ENCODE results near the gene FGF1.
A peak's percentile ranks its signal among the peaks of the same experiment; 100 is the strongest.

The FGF1 gene

DNA sequence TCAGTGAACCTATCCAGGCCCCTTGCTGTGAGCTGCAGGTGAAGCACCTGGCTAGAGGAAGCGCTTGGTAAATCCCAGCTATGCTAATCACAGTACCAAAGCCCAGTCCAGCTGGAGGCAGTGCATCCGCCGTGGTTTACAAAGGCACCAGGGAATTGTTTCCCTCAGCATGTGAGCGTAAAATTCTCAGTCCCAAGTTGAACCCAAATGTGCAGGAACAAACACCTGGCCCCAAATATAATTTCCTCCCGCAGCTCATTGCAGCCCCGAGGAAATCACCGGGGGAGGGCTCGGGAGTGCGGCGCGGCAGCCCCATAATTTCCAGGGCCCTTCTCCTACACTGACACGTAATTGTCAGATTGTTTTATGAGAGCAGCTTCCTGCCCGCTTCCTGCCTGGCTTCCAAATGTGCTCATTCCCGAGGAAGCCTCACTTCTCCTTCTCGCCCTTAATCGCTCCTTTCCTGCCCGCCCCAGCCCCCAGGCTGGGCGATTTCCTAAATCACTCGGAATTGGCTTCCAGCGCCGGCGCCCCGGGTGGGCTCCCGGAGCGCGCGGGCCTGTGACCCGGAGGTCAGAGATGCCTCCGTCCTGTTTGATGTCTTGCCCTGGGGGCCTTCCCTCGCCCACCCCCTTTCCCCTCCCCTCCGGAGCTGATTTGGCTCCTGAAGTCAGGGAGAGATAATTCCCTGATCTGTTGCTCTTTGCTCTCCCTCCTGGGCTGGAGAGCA is 134.4 kb downstream of the FGF1 start (continued):
- TF ChIP-seq, protein P1, sequence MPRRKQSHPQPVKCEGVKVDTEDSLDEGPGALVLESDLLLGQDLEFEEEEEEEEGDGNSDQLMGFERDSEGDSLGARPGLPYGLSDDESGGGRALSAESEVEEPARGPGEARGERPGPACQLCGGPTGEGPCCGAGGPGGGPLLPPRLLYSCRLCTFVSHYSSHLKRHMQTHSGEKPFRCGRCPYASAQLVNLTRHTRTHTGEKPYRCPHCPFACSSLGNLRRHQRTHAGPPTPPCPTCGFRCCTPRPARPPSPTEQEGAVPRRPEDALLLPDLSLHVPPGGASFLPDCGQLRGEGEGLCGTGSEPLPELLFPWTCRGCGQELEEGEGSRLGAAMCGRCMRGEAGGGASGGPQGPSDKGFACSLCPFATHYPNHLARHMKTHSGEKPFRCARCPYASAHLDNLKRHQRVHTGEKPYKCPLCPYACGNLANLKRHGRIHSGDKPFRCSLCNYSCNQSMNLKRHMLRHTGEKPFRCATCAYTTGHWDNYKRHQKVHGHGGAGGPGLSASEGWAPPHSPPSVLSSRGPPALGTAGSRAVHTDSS (tag by site-specific recombination; IDR thresholded peaks at IDR 0.05), result no peak
- peak; percentile 21; the same call in 1 of the 2 replicates for TF ChIP-seq ZNF423 (tag by site-specific recombination; IDR thresholded peaks at IDR 0.05)
- TF ChIP-seq ZNF664 (tag by site-specific recombination; IDR thresholded peaks at IDR 0.05), result no peak
- TF ChIP-seq ZXDB (tag by site-specific recombination; IDR thresholded peaks at IDR 0.05), result no peak
- no peak for TF ChIP-seq ZFP69B (tag by site-specific recombination; IDR thresholded peaks at IDR 0.05)
- TF ChIP-seq, protein P2, sequence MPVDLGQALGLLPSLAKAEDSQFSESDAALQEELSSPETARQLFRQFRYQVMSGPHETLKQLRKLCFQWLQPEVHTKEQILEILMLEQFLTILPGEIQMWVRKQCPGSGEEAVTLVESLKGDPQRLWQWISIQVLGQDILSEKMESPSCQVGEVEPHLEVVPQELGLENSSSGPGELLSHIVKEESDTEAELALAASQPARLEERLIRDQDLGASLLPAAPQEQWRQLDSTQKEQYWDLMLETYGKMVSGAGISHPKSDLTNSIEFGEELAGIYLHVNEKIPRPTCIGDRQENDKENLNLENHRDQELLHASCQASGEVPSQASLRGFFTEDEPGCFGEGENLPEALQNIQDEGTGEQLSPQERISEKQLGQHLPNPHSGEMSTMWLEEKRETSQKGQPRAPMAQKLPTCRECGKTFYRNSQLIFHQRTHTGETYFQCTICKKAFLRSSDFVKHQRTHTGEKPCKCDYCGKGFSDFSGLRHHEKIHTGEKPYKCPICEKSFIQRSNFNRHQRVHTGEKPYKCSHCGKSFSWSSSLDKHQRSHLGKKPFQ (tag by site-specific recombination; IDR thresholded peaks at IDR 0.05), result no peak
- TF ChIP-seq ZNF404 (tag by site-specific recombination; IDR thresholded peaks at IDR 0.05), result no peak
- TF ChIP-seq ZNF202 (tag by site-specific recombination; IDR thresholded peaks at IDR 0.05; ENCODE audit: borderline replicate concordance), result no peak

DNA sequence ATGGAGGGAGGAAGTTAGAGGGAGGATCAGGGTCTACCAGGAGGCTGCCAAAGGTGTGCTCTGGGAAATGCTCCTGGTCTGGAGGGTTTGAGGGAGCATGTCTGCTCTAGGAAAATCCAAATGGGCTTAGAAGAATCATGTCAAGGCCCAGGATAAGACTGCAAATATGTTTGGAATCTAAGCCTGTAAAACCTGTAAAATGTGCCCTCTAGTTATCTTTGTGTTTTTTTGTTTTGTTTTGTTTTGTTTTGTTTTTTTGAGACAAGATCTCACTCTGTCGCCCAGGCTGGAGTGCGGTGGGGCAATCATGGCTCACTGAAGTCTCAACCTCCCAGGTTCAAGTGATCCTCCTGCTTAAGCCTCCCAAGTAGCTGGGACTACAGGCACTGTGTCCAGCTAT is 135.4 kb downstream of the FGF1 start:
- Histone ChIP-seq H3K4me1 (ENCODE audit: control insufficient read depth, insufficient read depth, low read length) (peaks cover 2% of the 10 kb centered on the region; the same call in 1 of the 2 replicates), H3K9me3 (ENCODE audit: control insufficient read depth, insufficient read depth, low read depth, low read length) (no peaks in the 10 kb centered on the region), H3K4me3 (ENCODE audit: low read depth, low read length) (no peak overlapping the region), H3K27ac (ENCODE audit: extremely low read depth, low read depth, low read length) (no peak overlapping the region), H3K36me3 (ENCODE audit: control insufficient read depth in 2 of 2, insufficient read depth in 1 of 2, low read length in 2 of 2) (no peaks in the 10 kb centered on the region)
- TF ChIP-seq ZNF121 (tag by site-specific recombination; IDR thresholded peaks at IDR 0.05) (0 out of 2 replicates have a peak, but pooled peaks have one; percentile 10), ZNF157 (tag by site-specific recombination; IDR thresholded peaks at IDR 0.05) (no peak), GLIS1 (tag by site-specific recombination; IDR thresholded peaks at IDR 0.05) (no peak)
- CTCF ChIA-PET, result interaction anchor here (0.7 to 4.3 kb wide), 11 partner anchors 37 to 405 kb away, joined by 3 to 34 read pairs (median 7); no protein-coding TSS in a partner anchor
- POLR2A ChIA-PET, result no interaction called here

DNA sequence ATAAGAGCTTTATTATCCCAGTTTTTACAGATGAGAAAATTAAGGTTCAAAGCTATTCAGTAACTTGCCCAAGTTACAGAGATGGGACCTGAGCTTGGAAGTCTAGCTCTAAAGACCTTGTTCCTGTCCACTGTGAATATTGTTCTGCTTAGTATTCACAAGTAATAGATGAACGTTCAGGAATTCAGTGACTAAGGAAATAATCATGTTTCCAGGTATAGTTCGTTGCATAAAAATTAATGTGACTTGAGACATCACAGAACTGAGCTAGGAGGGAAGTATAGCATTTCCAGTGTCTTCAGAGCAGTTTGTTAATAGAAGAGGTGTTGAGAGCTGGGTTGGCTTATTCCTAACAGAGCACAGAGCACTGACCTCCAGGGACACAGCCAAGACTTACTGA is 136.1 kb downstream of the FGF1 start:
- H3K36me3 ChIP-seq (ENCODE audit: control insufficient read depth in 2 of 2, insufficient read depth in 1 of 2, low read length in 2 of 2), result no peaks in the 10 kb centered on the region
- no peak overlapping the region for H3K4me3 ChIP-seq (ENCODE audit: low read depth, low read length)
- TF ChIP-seq ZNF239 (tag by site-specific recombination; IDR thresholded peaks at IDR 0.05), result no peak
- TF ChIP-seq MEIS1 (CRISPR knock-in tag; IDR thresholded peaks at IDR 0.05; ENCODE audit: borderline replicate concordance), result no peak
- no peak for TF ChIP-seq ZNF223 (tag by site-specific recombination; IDR thresholded peaks at IDR 0.05)
- no peak for TF ChIP-seq ZNF423 (tag by site-specific recombination; IDR thresholded peaks at IDR 0.05)
- TF ChIP-seq, protein P3, sequence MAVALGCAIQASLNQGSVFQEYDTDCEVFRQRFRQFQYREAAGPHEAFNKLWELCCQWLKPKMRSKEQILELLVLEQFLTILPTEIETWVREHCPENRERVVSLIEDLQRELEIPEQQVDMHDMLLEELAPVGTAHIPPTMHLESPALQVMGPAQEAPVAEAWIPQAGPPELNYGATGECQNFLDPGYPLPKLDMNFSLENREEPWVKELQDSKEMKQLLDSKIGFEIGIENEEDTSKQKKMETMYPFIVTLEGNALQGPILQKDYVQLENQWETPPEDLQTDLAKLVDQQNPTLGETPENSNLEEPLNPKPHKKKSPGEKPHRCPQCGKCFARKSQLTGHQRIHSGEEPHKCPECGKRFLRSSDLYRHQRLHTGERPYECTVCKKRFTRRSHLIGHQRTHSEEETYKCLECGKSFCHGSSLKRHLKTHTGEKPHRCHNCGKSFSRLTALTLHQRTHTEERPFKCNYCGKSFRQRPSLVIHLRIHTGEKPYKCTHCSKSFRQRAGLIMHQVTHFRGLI (tag by site-specific recombination; IDR thresholded peaks at IDR 0.05), result no peak
- TF ChIP-seq, protein P4, sequence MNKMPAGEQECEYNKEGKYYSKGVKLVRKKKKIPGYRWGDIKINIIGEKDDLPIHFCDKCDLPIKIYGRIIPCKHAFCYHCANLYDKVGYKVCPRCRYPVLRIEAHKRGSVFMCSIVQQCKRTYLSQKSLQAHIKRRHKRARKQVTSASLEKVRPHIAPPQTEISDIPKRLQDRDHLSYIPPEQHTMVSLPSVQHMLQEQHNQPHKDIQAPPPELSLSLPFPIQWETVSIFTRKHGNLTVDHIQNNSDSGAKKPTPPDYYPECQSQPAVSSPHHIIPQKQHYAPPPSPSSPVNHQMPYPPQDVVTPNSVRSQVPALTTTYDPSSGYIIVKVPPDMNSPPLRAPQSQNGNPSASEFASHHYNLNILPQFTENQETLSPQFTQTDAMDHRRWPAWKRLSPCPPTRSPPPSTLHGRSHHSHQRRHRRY (tag by site-specific recombination; IDR thresholded peaks at IDR 0.05), result no peak
- no peak for TF ChIP-seq ZNF596 (tag by site-specific recombination; IDR thresholded peaks at IDR 0.05)
- TF ChIP-seq ZNF311 (tag by site-specific recombination; IDR thresholded peaks at IDR 0.05; ENCODE audit: borderline replicate concordance), result no peak
- no peaks in the 10 kb centered on the region for H3K9me3 ChIP-seq (ENCODE audit: control insufficient read depth, insufficient read depth, low read depth, low read length)
- H3K27ac ChIP-seq (ENCODE audit: extremely low read depth, low read depth, low read length), result no peak overlapping the region
- POLR2A ChIA-PET, result no interaction called here
- H3K4me1 ChIP-seq (ENCODE audit: control insufficient read depth, insufficient read depth, low read length), result peaks cover 2% of the 10 kb centered on the region; the same call in 1 of the 2 replicates
- CTCF ChIA-PET, result interaction anchor here (0.7 to 4.3 kb wide), 26 partner anchors 9 to 847 kb away, joined by 3 to 34 read pairs (median 4); partner anchors contain the start of gene SPRY4
